GM23338 (cell line): ENCODE results near the gene DOLK. TPM values are rescaled to one million over a fixed set of nuclear protein-coding genes. Genes with fewer than 3 reads are reported as not detected.

Experiments
- ATAC-seq: fragments of 200-7000 bp; cut with Tn5 transposase; 3 replicates; pipeline ENCODE4 v1.9.1; 2020
- DNase-seq: peaks from one replicate; pipeline ENCODE4 v3.0.0-alpha.2; 2015; ENCODE audit warnings: low spot score
- H2AFZ ChIP-seq: fragments of 200-600 bp; sonication (generic); 2 replicates; pipeline ENCODE4 v1.8.0; 2016; ENCODE audit warnings: antibody characterized with exemption, mild to moderate bottlenecking, moderate library complexity
- H3F3A ChIP-seq: fragments of 200-600 bp; sonication (generic); replicated peaks from 2 replicates; pipeline ENCODE4 v1.8.0; 2017; ENCODE audit warnings: antibody characterized with exemption, mixed run types, low read depth
- H3K27ac ChIP-seq: fragments of 200-600 bp; sonication (generic); 2 replicates; pipeline ENCODE4 v1.6.1; 2016; ENCODE audit warnings: low read depth
- H3K27me3 ChIP-seq: fragments of 200-600 bp; sonication (generic); 2 replicates; pipeline ENCODE4 v1.8.0; 2016; ENCODE audit warnings: mild to moderate bottlenecking, mixed run types, moderate library complexity; ENCODE audit not compliant: insufficient read depth
- H3K36me3 ChIP-seq: fragments of 200-600 bp; sonication (generic); 2 replicates; pipeline ENCODE4 v1.8.0; 2016; ENCODE audit warnings: mild to moderate bottlenecking; ENCODE audit not compliant: insufficient read depth
- H3K4me1 ChIP-seq: fragments of 200-600 bp; sonication (generic); 2 replicates; pipeline ENCODE4 v1.8.0; 2016; ENCODE audit warnings: mild to moderate bottlenecking, moderate library complexity; ENCODE audit not compliant: insufficient read depth
- H3K4me2 ChIP-seq: fragments of 200-600 bp; sonication (generic); 2 replicates; pipeline ENCODE4 v1.7.1; 2017; ENCODE audit warnings: mixed run types
- H3K4me3 ChIP-seq: fragments of 200-600 bp; sonication (generic); 2 replicates; pipeline ENCODE4 v1.6.1; 2016; ENCODE audit warnings: mixed run types
- H3K79me2 ChIP-seq: fragments of 200-600 bp; sonication (generic); replicated peaks from 2 replicates; pipeline ENCODE4 v1.8.0; 2017; ENCODE audit warnings: mild to moderate bottlenecking; ENCODE audit not compliant: insufficient read depth
- H3K9me2 ChIP-seq: fragments of 200-600 bp; sonication (generic); 2 replicates; pipeline ENCODE4 v1.8.0; 2017; ENCODE audit not compliant: insufficient read depth
- H4K20me1 ChIP-seq: fragments of 200-600 bp; sonication (generic); replicated peaks from 2 replicates; pipeline ENCODE4 v1.8.0; 2017; ENCODE audit warnings: mild to moderate bottlenecking; ENCODE audit not compliant: insufficient read depth
- H3K27ac Mint-ChIP-seq: 2 replicates; pipeline ENCODE4 v1.8.0; 2020; ENCODE audit warnings: inconsistent platforms, mild to moderate bottlenecking, moderate library complexity, mixed read lengths
- H3K27me3 Mint-ChIP-seq: 3 replicates; pipeline ENCODE4 v1.8.0; 2022; ENCODE audit warnings: low read depth, mild to moderate bottlenecking, moderate library complexity, mixed read lengths, inconsistent platforms; ENCODE audit not compliant: insufficient read depth, poor library complexity
- H3K36me3 Mint-ChIP-seq: 3 replicates; pipeline ENCODE4 v1.8.0; 2021; ENCODE audit warnings: low read depth, mild to moderate bottlenecking, inconsistent platforms, moderate library complexity, mixed read lengths
- H3K4me1 Mint-ChIP-seq: 3 replicates; pipeline ENCODE4 v1.8.0; 2020; ENCODE audit warnings: mild to moderate bottlenecking, inconsistent platforms, mixed read lengths
- H3K4me3 Mint-ChIP-seq: 3 replicates; pipeline ENCODE4 v1.8.0; 2021; ENCODE audit warnings: moderate library complexity, mild to moderate bottlenecking, inconsistent platforms, mixed read lengths
- H3K9me3 Mint-ChIP-seq: 3 replicates; pipeline ENCODE4 v1.8.0; 2020; ENCODE audit warnings: moderate library complexity, mild to moderate bottlenecking, inconsistent platforms, mixed read lengths
- CREB1 ChIP-seq: fragments of 250-450 bp; sonication (Bioruptor Pico); IDR thresholded peaks from 2 replicates; pipeline ENCODE4 v1.5.0; 2020; ENCODE audit warnings: low read depth, mild to moderate bottlenecking, moderate library complexity
- CTCF ChIP-seq, 2 experiments: fragments of 200-600 bp in 1 of 2; sonication (generic) in 1 of 2; conservative IDR thresholded peaks; 2 replicates each; pipeline versions ENCODE4 v1.5.1 to v1.6.1; 2016 to 2017; ENCODE audit warnings: antibody characterized with exemption in 2 of 2, low read depth in 2 of 2, mild to moderate bottlenecking in 2 of 2, moderate library complexity in 1 of 2
- ETS1 ChIP-seq: IDR thresholded peaks from 2 replicates; pipeline ENCODE4 v1.6.1; 2016; ENCODE audit warnings: antibody characterized with exemption
- EZH2 ChIP-seq: fragments of 200-600 bp; sonication (generic); IDR thresholded peaks from one replicate; pipeline ENCODE4 v1.8.0; 2017; ENCODE audit warnings: antibody characterized with exemption, mild to moderate bottlenecking, low read depth; ENCODE audit not compliant: unreplicated experiment
- EZH2phosphoT487 ChIP-seq: fragments of 200-600 bp; sonication (generic); IDR thresholded peaks from one replicate; pipeline ENCODE4 v1.8.1; 2018; ENCODE audit warnings: antibody characterized with exemption; ENCODE audit not compliant: unreplicated experiment
- JUNB ChIP-seq: IDR thresholded peaks from one replicate; pipeline ENCODE4 v1.6.1; 2016; ENCODE audit warnings: antibody characterized with exemption; ENCODE audit not compliant: unreplicated experiment
- NANOG ChIP-seq: IDR thresholded peaks from 2 replicates; pipeline ENCODE4 v1.6.1; 2016; ENCODE audit warnings: antibody characterized with exemption, borderline replicate concordance
- POLR2AphosphoS5 ChIP-seq: IDR thresholded peaks from 2 replicates; pipeline ENCODE4 v1.6.1; 2016; ENCODE audit warnings: antibody characterized with exemption, low read depth
- REST ChIP-seq: IDR thresholded peaks from one replicate; pipeline ENCODE4 v1.6.1; 2018; ENCODE audit warnings: antibody characterized with exemption; ENCODE audit not compliant: unreplicated experiment
- STAT1 ChIP-seq: IDR thresholded peaks from one replicate; pipeline ENCODE4 v1.6.1; 2016; ENCODE audit warnings: antibody characterized with exemption; ENCODE audit not compliant: unreplicated experiment
- ZNF114 ChIP-seq: fragments of 250-450 bp; sonication (Bioruptor Pico); IDR thresholded peaks from 2 replicates; pipeline ENCODE4 v1.5.0; 2020; ENCODE audit warnings: mild to moderate bottlenecking, moderate library complexity
- ZNF331 ChIP-seq: fragments of 250-450 bp; sonication (Bioruptor Pico); IDR thresholded peaks from 2 replicates; pipeline ENCODE4 v1.5.0; 2020; ENCODE audit warnings: low read depth, mild to moderate bottlenecking, moderate library complexity
- ZNF462 ChIP-seq: fragments of 250-450 bp; sonication (Bioruptor Pico); IDR thresholded peaks from 2 replicates; pipeline ENCODE4 v1.5.0; 2020; ENCODE audit warnings: mild to moderate bottlenecking, moderate library complexity
- polyA plus RNA-seq: library from polyadenylated mRNA; unstranded; fragments of >200 nt; fragmentation: Nextera tagmentation; extraction: Ambion mirVana; gene quantifications from 2 replicates; pipeline ENCODE4 v1.2.1, GENCODE V29; 2016
- total RNA-seq: library from RNA; depleted of rRNA; stranded (reverse); fragments of >200 nt; shearing (Covaris generic); gene quantifications from 2 replicates; pipeline ENCODE4 v1.2.3, GENCODE V29; 2014

Gene DOLK
- total and polyA plus RNA-seq, 2 experiments from 2014 or later, result 9.8 to 20.2 TPM

- H3K27me3 ChIP-seq, result no peaks in the 10 kb centered on the region
- H2AFZ ChIP-seq, result no peak overlapping the region; the same call in 1 of the 2 replicates
- H3K36me3 Mint-ChIP-seq, result no peaks in the 10 kb centered on the region
- no peak overlapping the region for H3K4me3 ChIP-seq
- H3F3A ChIP-seq, result peaks cover 7% of the 10 kb centered on the region; the same call in 1 of the 2 replicates
- no peak for ATAC-seq
- peaks cover 10% of the 10 kb centered on the region for H3K27me3 Mint-ChIP-seq
- H3K27ac Mint-ChIP-seq, result no peak overlapping the region
- no peak for DNase-seq
- no peaks in the 10 kb centered on the region for H3K9me3 Mint-ChIP-seq
- H3K9me2 ChIP-seq, result no peaks in the 10 kb centered on the region
- TF ChIP-seq NANOG (no peak), POLR2AphosphoS5 (no peak), ZNF462 (no peak), CTCF (conservative IDR thresholded peaks at IDR 0.05; ENCODE audit: low read depth in 2 of 2) (no peak), ETS1 (no peak), REST (no peak), EZH2 (no peak), ZNF114 (CRISPR knock-in tag) (no peak), CREB1 (CRISPR knock-in tag) (no peak), ZNF331 (CRISPR knock-in tag) (no peak), EZH2phosphoT487 (no peak), JUNB (no peak), STAT1 (no peak)
- no peaks in the 10 kb centered on the region for H3K79me2 ChIP-seq
- no peak overlapping the region for H3K4me3 Mint-ChIP-seq
- H3K36me3 ChIP-seq, result no peaks in the 10 kb centered on the region
- H4K20me1 ChIP-seq, result no peaks in the 10 kb centered on the region
- H3K4me1 ChIP-seq, result peaks cover 4% of the 10 kb centered on the region; the same call in 1 of the 2 replicates
- peaks cover 5% of the 10 kb centered on the region; the same call in 2 of the 3 replicates for H3K4me1 Mint-ChIP-seq
- no peak overlapping the region for H3K27ac ChIP-seq
- no peak overlapping the region for H3K4me2 ChIP-seq
Measured at GRCh38 chr9:128928624-128929023, 18.8 kb downstream of the DOLK start.
